Measurements from ENCODE around the gene ZNF557.

Gene ZNF557

DNA sequence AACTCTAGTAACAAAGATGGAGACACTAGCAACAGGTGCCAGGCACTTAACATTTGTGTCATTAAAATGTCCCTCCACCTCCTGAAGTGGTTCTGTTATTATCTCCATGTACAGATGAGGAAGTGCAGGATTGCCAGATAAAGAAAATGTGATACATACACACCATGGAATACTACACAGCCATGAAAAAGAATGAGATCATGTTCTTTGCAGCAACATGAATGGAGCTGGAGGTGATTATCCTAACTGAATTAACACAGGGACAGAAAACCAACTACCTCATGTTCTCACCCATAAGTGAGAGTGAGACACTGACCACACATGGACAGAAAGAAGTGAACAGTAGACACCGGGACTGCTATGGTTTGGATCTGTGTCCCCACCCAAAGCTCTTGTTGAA lies 60.5 kb downstream of the ZNF557 start:
- DNase-seq = no peak

DNA sequence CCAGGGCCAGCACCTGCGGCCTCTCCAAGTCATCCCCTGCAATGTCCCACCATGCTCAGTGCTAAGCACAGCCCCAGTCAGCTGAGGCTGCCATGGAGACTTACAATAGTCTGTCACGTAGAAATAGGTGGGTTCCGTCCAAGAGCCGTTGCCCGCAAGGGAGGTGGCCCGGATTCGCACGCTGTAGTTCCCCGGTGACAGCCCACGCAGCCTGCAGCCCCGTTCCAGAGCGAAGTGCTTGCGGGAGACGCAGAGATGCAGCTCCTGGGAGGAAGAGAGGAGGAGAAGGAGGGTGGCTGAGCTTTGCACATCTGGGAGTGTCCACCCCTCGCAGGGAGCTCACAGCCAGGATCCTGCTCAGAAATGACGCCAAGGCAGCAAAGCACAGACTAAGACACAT lies 62.6 kb downstream of the ZNF557 start:
- DNase-seq = no peak

GRCh38 chr19:7137120-7137519 lies 67.6 kb downstream of the ZNF557 start:
- no peak for DNase-seq
